ENCODE data around the gene ALDH1B1. TPM values are rescaled to one million over a fixed set of nuclear protein-coding genes. Genes with fewer than 3 reads are reported as not detected.
A peak's percentile ranks its signal among the peaks of the same experiment; 100 is the strongest.

Gene ALDH1B1
- 10 to 100 TPM; 34.5 to 42.0 (median 37.2) TPM for total RNA-seq (2021; fragmentation: NEBNext Ultra II Directional; extraction: Animal tissue kit (Norgen Biotek cat#: 25700))
- long read RNA-seq, transcript ALDH1B1-201 (2 exons, 3,066 nt): major isoform, 59 of 78 reads
- long read RNA-seq, partial matches to known transcripts: 0 of 78 reads
- long read RNA-seq, other reads (novel, unspliced or antisense): 19 of 78 reads

DNA sequence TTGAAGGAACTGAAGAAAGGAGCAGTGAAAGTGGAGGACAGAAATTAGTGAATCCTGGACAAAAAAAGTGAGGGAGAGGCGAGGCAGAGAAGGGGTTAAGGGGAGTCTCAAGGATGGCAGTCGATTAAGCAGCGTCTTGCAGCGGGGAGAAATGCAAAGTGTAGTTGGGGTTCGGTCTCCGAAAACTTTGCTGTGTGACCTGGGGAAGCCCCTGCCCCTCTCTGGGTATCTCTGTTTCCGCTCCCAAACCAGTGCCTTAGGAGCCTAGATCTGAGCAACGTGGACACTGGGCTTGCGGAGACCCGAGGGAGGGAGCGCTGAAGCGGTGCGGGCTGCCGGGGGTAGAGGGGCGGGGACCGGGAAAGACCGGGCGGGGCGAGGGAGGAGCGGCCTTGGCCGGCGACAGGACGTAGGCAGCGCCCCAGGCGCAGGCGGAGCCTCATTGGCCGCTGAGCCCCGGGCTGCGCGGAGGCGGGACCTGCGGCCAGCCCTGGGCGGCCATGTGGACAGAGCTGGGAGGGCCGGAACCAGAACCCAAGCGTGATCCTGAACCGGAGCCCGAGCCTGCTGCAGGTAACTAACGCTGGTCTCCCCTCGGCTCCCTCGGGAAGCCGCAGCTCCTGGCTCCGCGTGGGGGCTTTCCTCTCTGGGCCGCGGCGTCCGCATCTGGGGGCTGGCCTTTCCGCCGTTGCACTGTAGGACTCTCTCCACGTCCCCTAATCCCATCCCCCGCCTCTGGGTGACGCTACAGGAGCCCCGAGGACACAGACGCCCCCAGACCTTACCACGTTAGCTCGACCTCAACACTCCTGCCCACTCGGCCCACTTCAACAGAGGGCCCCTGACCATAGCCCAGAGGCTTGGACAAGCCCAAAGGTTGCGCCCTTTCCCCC, at the start of gene ALDH1B1:
Gene ALDH1B1 (plus strand): TSS at position 468 of the 893 bp plus-strand sequence. CDS start 3,047 bp downstream, outside the sequence.
- Mint-ChIP-seq H3K9me3 (no peaks in the 10 kb centered on the region), H3K27ac (peak within 1 kb of the TSS; percentile 90), H3K4me1 (ENCODE audit: low read depth) (peaks cover 29% of the 10 kb centered on the region), H3K27me3 (ENCODE audit: insufficient read depth) (no peaks in the 10 kb centered on the region; the same call in 1 of the 2 replicates), H3K36me3 (ENCODE audit: low read depth) (peaks cover 21% of the 10 kb centered on the region), H3K4me3 (peak within 1 kb of the TSS; percentile 98)
- peak; percentile 75 for DNase-seq
- TF ChIP-seq, protein P1, sequence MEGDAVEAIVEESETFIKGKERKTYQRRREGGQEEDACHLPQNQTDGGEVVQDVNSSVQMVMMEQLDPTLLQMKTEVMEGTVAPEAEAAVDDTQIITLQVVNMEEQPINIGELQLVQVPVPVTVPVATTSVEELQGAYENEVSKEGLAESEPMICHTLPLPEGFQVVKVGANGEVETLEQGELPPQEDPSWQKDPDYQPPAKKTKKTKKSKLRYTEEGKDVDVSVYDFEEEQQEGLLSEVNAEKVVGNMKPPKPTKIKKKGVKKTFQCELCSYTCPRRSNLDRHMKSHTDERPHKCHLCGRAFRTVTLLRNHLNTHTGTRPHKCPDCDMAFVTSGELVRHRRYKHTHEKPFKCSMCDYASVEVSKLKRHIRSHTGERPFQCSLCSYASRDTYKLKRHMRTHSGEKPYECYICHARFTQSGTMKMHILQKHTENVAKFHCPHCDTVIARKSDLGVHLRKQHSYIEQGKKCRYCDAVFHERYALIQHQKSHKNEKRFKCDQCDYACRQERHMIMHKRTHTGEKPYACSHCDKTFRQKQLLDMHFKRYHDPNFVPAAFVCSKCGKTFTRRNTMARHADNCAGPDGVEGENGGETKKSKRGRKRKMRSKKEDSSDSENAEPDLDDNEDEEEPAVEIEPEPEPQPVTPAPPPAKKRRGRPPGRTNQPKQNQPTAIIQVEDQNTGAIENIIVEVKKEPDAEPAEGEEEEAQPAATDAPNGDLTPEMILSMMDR (IDR thresholded peaks at IDR 0.05): peak; percentile 46

DNA sequence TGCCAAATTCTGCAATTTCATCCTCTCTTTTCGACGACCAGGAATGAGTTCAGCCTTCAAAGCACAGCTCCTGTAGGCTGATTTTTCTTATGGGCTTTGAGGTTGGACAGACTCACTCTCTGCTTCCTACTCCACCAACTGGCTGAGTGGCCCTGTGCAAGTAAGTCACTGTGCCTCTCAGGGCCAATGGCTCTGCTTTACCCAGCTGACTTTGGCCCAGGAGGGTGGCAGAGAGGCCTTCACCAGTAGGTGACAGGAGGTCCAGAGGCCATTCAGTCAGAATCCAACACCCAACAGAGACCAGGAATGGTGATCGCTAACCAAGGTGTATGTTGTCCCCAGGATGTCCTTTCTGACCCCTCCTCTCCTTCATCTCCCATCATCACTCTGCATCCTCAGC, 49.5 kb upstream of the ALDH1B1 start:
- H3K27ac Mint-ChIP-seq: no peak overlapping the region
- no peaks in the 10 kb centered on the region for H3K9me3 Mint-ChIP-seq
- TF ChIP-seq, protein P1 (IDR thresholded peaks at IDR 0.05): no peak
- no peaks in the 10 kb centered on the region for H3K36me3 Mint-ChIP-seq (ENCODE audit: low read depth)
- peaks cover 12% of the 10 kb centered on the region for H3K4me1 Mint-ChIP-seq (ENCODE audit: low read depth)
- peaks cover 55% of the 10 kb centered on the region for H3K27me3 Mint-ChIP-seq (ENCODE audit: insufficient read depth)
- no peak overlapping the region for H3K4me3 Mint-ChIP-seq
- DNase-seq: no peak

DNA sequence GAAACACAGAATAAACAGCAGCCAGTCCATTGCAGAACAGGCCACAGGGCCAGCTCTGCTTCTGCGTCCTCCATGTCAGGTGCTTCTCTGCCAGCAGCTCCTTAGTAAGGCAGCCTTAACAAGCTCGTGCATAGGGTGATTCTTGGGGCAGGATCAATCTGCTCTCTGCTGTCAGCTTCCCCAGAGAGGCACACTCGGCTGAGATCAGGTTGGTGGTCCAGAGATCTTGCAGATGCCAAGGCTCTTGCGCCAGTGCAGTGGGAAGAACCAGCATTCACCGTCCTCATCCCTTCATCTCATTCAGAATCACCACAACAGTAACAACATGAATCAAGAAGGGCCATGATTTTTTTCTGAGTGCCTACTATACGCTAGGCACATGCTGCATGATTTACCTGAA, 49.0 kb upstream of the ALDH1B1 start:
- TF ChIP-seq, protein P1 (IDR thresholded peaks at IDR 0.05): no peak
- no peaks in the 10 kb centered on the region for H3K36me3 Mint-ChIP-seq (ENCODE audit: low read depth)
- H3K4me3 Mint-ChIP-seq: no peak overlapping the region
- no peak for DNase-seq
- peaks cover 12% of the 10 kb centered on the region for H3K4me1 Mint-ChIP-seq (ENCODE audit: low read depth)
- no peaks in the 10 kb centered on the region for H3K9me3 Mint-ChIP-seq
- no peak overlapping the region for H3K27ac Mint-ChIP-seq
- peaks cover 55% of the 10 kb centered on the region for H3K27me3 Mint-ChIP-seq (ENCODE audit: insufficient read depth)

DNA sequence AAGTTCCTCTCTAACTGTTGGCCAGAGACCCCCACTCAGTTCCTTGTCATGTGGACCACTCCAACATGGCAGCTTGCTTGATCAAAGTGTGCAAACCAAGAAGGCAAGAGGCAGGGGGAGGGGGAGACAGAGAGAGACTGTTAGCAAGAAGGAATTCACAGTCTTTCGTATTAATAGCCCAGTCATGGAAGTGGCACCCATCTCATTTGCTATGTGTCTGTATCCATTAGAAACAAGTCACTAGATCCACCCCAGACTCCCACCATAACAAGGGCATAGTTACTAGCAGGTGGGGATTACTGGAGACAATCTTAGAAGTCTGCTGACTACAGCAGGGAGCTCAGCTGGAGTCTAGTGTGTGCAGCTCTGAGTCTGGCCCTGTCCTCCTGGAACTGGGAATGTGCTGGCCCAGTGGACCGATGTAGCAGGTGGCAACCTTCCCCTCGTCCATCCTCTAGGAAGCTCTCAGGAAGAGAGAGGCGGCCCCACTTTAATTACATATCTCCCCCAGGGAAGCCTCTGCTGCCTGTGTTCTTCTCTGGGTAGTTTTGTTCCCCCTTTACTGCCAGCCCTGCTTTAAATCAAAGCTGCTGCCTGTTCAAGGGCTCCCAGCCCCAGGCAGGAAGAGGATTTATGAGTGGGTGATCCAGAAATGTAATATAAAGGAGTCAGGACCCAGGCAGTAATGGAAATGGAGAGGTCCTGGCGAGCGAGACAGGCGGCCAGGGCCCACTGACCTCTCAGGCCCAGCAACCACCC, 47.8 kb upstream of the ALDH1B1 start:
- Mint-ChIP-seq H3K4me1 (ENCODE audit: low read depth) (peaks cover 2% of the 10 kb centered on the region), H3K4me3 (no peak overlapping the region), H3K27ac (no peak overlapping the region), H3K27me3 (ENCODE audit: insufficient read depth) (peaks cover 53% of the 10 kb centered on the region), H3K36me3 (ENCODE audit: low read depth) (no peaks in the 10 kb centered on the region), H3K9me3 (no peaks in the 10 kb centered on the region)
- TF ChIP-seq, protein P1 (IDR thresholded peaks at IDR 0.05): no peak
- DNase-seq: no peak

DNA sequence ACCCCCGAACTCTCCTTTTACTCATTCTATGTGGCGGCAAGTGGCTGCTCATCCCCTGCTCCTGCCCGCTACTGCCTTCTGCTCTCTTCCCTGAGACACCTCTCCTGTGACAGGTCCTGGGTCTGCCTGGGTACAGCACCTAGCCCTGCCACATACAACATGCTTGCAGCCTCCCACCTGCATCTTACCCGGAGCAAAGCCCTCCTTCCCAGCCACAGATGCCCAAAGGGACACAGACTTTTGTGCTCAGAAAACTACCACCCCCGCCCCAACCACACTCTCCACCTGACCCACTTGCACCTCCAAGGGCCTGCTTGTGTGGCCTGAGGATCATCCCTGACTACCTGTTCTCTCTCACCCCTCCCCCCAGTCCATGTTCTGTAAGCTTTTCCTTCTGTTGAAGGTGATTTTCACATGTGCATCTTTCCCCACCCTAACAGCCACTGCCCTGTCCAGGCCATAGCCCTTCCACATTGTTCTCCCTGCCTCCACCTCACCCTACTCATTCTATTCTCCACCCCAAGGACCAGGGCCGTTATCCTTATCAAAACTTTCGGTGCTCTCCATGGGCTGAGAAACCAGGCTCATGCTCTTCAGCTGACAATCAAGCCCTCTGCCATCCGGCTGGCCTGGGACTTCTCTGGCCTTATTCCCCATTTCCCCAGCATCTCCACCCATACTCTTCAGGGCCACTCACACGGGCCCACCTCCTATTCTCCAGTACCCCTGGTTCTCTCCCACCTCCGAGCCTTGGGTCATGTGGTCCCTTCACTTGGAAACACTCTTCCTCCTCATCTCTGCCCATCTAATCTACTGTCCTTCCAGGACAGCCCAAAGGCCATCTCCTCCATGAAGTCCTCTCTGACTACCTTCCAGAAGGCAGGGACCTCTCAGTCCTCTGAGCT, 46.4 kb upstream of the ALDH1B1 start:
- DNase-seq: no peak
- Mint-ChIP-seq H3K27me3 (ENCODE audit: insufficient read depth) (peaks cover 49% of the 10 kb centered on the region), H3K9me3 (no peaks in the 10 kb centered on the region), H3K4me1 (ENCODE audit: low read depth) (no peaks in the 10 kb centered on the region), H3K27ac (no peak overlapping the region), H3K4me3 (no peak overlapping the region), H3K36me3 (ENCODE audit: low read depth) (no peaks in the 10 kb centered on the region)
- TF ChIP-seq, protein P1 (IDR thresholded peaks at IDR 0.05): no peak

All from HFFc6 (cell line).